HG02588 (cell line): ENCODE data around the gene OR51M1.

Source experiments
- ATAC-seq: cut with Tn5 transposase; IDR thresholded peaks from one replicate; pipeline ENCODE4 v1.9.1; 2021; ENCODE audit warnings: mild to moderate bottlenecking, moderate library complexity; ENCODE audit not compliant: unreplicated experiment

The OR51M1 gene

DNA sequence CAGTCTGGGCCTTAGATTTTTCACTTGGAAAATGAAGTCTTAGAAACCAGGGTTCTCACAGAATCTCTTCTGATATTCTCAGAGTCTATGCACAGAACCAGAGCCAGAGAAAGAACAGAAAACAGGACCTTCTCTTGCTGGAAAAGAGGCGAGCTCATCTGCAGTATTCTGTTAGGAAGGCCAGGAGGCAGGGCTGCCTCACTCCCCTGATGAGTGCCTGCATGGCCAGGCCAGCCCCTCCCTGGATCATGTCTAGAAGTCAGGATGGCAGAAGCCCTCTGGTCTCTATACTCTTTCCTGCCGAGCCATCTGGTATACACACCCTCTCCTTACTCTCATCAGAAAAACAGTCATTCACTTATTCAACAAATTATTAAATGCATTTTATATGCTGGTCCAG is 723 bp downstream of the OR51M1 start:
- no peak for ATAC-seq

DNA sequence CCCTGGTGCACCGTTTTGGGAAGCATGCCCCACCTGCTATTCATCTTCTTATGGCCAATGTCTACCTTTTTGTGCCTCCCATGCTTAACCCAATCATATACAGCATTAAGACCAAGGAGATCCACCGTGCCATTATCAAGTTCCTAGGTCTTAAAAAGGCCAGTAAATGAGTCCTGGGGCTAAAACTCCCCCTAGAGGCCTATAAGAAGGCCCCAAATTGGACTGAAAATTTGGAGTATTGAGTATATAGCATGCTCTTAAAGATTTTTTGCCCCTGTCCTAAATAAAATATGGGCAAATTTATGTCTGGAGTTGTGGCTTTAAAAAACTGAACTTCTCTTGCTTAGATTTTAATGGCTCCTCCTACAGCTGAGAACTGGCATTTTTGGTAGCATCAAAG is 6.6 kb downstream of the OR51M1 start:
- ATAC-seq: no peak

DNA sequence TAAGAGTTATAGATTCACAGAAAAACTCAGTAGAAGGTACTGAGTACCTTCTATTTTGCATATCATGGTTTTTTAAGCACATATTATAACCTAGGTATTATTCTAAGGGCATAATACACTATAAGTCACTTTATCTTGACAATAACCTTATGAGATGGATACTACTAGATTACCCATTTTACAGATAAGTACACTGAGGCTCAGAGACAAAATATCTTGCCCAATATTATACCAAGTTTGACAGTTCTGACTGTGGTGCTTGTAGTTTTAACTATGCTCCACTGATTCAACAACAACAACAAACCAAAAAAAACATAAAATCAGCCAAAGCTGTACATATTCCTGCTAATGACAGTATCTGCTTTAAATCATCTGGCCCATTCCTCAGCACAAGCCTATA is 10.5 kb downstream of the OR51M1 start:
- no peak for ATAC-seq

DNA sequence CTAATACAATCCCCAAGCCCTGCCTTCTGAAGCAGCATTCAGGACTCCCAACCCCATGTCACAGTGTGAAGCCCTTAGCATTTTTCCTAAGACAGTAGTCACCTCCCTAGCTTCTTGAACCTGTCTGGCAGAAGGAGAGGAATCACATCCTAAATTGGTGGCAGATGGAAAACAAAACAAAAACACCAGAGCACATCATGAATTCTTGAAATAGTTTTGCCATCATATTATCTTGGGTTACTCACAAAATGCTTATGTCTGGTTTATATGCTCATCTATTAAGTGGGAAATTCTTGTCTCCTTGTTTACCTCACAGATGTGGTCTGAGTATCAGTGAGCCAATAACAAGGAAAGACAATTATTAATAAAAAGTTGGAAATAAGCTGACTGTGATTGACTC is 15.3 kb downstream of the OR51M1 start:
- no peak for ATAC-seq

DNA sequence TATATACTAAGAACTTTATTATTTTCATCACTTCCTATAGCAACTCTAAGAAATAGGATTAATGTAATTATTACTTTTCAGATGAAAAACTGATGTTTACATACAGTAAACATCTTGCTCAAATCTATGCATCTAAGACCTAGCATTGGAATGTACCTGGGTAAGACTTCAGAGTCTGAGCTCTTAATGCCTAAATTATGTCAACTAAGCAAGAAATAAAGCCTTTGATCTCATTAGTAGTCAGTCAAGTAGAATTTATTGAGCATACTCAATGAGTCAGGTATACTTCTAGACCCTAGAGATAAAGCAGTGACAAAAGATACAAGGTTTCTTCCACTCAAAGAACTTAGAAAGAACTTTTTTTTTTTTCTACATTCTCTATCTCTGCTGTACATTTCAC is 21.6 kb downstream of the OR51M1 start:
- no peak for ATAC-seq

DNA sequence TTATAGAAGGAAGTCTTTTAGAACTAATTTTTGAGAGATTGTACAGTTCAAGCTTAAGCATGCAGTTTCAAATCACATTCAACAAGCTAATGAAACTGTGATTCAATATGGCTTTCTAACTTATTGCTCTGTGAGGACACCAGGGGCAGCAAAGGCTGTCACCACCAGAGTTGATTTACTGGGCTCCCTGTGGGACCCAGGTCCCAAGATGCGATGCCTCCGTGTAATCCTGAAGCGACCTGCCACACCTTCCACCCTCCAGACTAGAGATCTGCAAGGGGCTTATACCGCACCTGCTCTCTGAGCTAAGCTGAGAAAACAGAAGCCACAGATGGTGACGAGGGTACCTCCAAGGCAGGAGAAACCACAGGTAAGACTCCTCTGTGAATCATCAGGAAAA is 37.4 kb downstream of the OR51M1 start:
- no peak for ATAC-seq

DNA sequence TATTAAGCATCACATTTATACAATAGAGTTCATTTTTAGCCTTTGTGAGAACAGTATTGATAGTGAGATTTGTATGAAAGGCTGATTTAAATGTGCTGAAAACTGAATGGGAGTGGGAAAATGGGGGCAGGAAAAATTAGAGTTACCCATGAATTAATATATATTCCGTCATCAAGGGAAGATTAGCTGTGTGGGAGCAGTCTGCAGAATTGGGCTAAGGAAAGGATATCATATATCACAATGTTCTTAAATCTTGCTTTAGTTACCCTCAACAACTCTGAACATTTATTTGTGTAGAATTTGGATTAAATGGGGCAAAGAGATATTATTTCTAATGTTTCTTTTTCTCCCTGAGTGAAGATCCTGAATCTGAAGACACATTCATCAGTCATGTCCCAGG is 38.2 kb downstream of the OR51M1 start, which contains the start of gene OR51Q1:
OR51Q1 (plus strand) TSS at position 301 of the 400 bp plus-strand sequence; CDS start at position 391, 90 bp downstream.
- no peak for ATAC-seq

DNA sequence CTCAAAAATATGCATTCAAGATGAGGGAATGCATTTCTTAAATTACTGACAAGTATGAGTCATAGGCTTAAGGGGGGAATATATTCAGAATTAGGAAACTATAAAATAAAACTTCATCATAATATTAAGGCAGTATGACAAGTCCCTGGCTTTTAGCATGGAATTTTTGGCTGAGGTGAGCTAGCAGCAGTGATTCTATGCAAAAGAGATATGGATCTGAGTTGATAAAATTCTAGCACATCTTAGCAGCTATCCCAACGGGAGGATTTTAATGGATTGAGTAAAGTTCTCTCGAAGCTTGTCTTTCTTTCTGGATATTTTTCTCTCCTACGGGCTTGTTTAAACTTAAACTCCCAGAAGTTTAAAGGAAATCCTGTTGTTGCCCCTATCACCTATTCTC is 39.5 kb downstream of the OR51M1 start:
- no peak for ATAC-seq

DNA sequence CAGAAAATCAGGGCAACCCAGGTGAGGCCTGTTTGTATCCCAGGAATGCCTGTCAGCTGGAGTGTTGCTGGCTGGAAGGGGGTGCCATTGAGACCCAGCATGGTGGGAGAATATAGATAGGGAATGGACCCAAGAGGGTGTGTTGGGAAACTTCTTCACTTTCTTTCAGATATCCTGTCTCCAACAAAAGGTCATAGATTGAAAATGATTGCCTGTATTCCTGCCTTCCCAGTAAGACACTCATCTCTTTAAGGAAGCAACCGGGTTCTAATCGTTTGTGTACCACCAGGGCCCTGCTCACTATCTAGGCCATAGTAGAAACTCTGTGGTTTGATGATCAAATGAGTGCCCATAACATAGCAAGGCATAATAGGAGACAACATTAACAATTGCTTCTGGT is 57.8 kb downstream of the OR51M1 start, which contains the start of gene OR51I1:
OR51I1 (minus strand) TSS at position 101 of the 400 bp plus-strand sequence; CDS start at position 101, 0 bp downstream.
- ATAC-seq: no peak
